ENCODE results near the gene DLGAP4. TPM values are rescaled to one million over a fixed set of nuclear protein-coding genes. Genes with fewer than 3 reads are reported as not detected.

Gene DLGAP4
- total and polyA plus RNA-seq, 9 of the 15 experiments (the other 6 are each of a cell fraction or from before 2014, with no cell fraction given): 0.31 to 34.1 (median 4.5) TPM

GRCh38 chr20:36455972-36456625 is 150.0 kb downstream of the DLGAP4 start:
- Histone ChIP-seq H3K4me2 (ENCODE audit: insufficient read depth, low read length) (no peak overlapping the region), H3K9me1 (ENCODE audit: control insufficient read depth, insufficient read depth, low read length) (no peaks in the 10 kb centered on the region), H3K27me3 (ENCODE audit: control insufficient read depth in 2 of 2, insufficient read depth in 2 of 2, low read length in 2 of 2) (peaks cover 4 to 13% of the 10 kb centered on the region in 2 experiments; a peak in 3 of 5 replicates), H3K4me3 (no peak overlapping the region), H3K4me1 (replicated peaks in 1 of 2; ENCODE audit: control insufficient read depth in 2 of 2, insufficient read depth in 2 of 2, low read length in 2 of 2) (peaks cover 8 to 9% of the 10 kb centered on the region in 2 experiments), H3K27ac (ENCODE audit: extremely low read depth, low read depth, low read length) (no peak overlapping the region), H2AFZ (ENCODE audit: low read depth, low read length) (0 out of 2 replicates have a peak overlapping the region, but pooled peaks have one; percentile 16), H3K9me3 (replicated peaks; ENCODE audit: control insufficient read depth, insufficient read depth, low read depth, low read length) (no peaks in the 10 kb centered on the region), H3K9ac (ENCODE audit: insufficient read depth in 1 of 2, low read depth in 2 of 2, low read length in 2 of 2) (no peak overlapping the region), H4K20me1 (replicated peaks; ENCODE audit: control insufficient read depth, insufficient read depth, low read length) (0 out of 2 replicates have a peak, but pooled peaks cover 6% of the 10 kb centered on the region), H3K36me3 (ENCODE audit: control insufficient read depth, insufficient read depth, low read length) (no peaks in the 10 kb centered on the region), H3K79me2 (ENCODE audit: control insufficient read depth, insufficient read depth, low read length) (no peaks in the 10 kb centered on the region; the same call in 2 of the 3 replicates)
- BruUV-seq (replicated peaks): no TSS peak
- FAIRE-seq (no peak), DNase-seq (ENCODE audit: extremely low read depth in 1 of 4, low spot score in 3 of 4) (no peak), ATAC-seq (no peak)
- ChIA-PET POLR2A (interaction anchor here (1.0 kb wide), 1 partner anchor 44 kb away, joined by 3 read pairs; no protein-coding TSS in a partner anchor), CTCF (ENCODE audit: low intra/inter-chr PET ratio) (no interaction called here)
- 38% methylated on average over 9 of the region's 9 CpGs for WGBS (ENCODE audit: insufficient coverage, low coverage, missing lambda C conversion rate)
- TF ChIP-seq HDAC1 (IDR thresholded peaks at IDR 0.05): no peak
- no peak for TF ChIP-seq NBN (IDR thresholded peaks at IDR 0.05; ENCODE audit: low read depth)
- TF ChIP-seq TAL1 (IDR thresholded peaks at IDR 0.05): 0 out of 2 replicates have a peak, but pooled peaks have one; percentile 4
- TF ChIP-seq TEAD2 (tag; IDR thresholded peaks at IDR 0.05): no peak
- TF ChIP-seq POLR2H (tag; IDR thresholded peaks at IDR 0.05; ENCODE audit: low read depth): no peak
- TF ChIP-seq ESRRA (IDR thresholded peaks at IDR 0.05; ENCODE audit: borderline replicate concordance, low read depth): peak; percentile 76
- peak; percentile 46; the same call in 1 of the 2 replicates for TF ChIP-seq BHLHE40 (IDR thresholded peaks at IDR 0.05; ENCODE audit: low read length)
- in situ Hi-C loops (cut with MboI) (no loop called here), intact Hi-C loops (cut with micrococcal nuclease) (no loop called here)

All from K562 (cell line).